SKM-1 (cell line): Measurements from ENCODE around the gene ANKRD13D.

Experiments
- DNase-seq: peaks from one replicate; lab custom pipeline; 2025; ENCODE audit not compliant: unreplicated experiment; lab: John Stamatoyannopoulos, UW

Gene ANKRD13D

GRCh38 chr11:67261946-67262681, 27.0 kb upstream of the ANKRD13D start:
- no peak for DNase-seq

- DNase-seq, result peak; percentile 86
These were observed 26.1 kb upstream of the ANKRD13D start for GRCh38 chr11:67262731-67263675.

- DNase-seq, result no peak
These were observed 24.8 kb upstream of the ANKRD13D start for GRCh38 chr11:67264260-67264659.

- no peak for DNase-seq
These were observed 24.0 kb upstream of the ANKRD13D start for GRCh38 chr11:67264877-67265632.

- DNase-seq, result peak; percentile 33
These were observed 23.3 kb upstream of the ANKRD13D start for GRCh38 chr11:67265633-67266448.

- no peak for DNase-seq
These were observed 22.5 kb upstream of the ANKRD13D start, which contains the start of gene GRK2 for GRCh38 chr11:67266449-67267187. Gene GRK2 (plus strand): TSS chr11:67266473. CDS start chr11:67266700, 227 bp downstream.

GRCh38 chr11:67267188-67268080, 21.7 kb upstream of the ANKRD13D start:
- DNase-seq, result no peak

GRCh38 chr11:67268081-67268961, 20.8 kb upstream of the ANKRD13D start:
- DNase-seq, result peak; percentile 86

- no peak for DNase-seq
These were observed 20.2 kb upstream of the ANKRD13D start for GRCh38 chr11:67268962-67269268.

GRCh38 chr11:67269401-67270255, 19.5 kb upstream of the ANKRD13D start:
- DNase-seq, result no peak

GRCh38 chr11:67270256-67271204, 18.6 kb upstream of the ANKRD13D start:
- DNase-seq, result peak; percentile 91

- DNase-seq, result no peak
These were observed 17.9 kb upstream of the ANKRD13D start for GRCh38 chr11:67271205-67271540.

- peak; percentile 41 for DNase-seq
These were observed 17.4 kb upstream of the ANKRD13D start for GRCh38 chr11:67271541-67272284.

GRCh38 chr11:67272327-67273259, 16.5 kb upstream of the ANKRD13D start:
- DNase-seq, result no peak
